GM10248 (cell line): ENCODE data around the gene TOP2B.

Experiments
- CTCF ChIA-PET: fragments of 300-600 bp; sonication (Branson Sonifier 250); formaldehyde crosslinking; extraction: SDS; loops from one replicate; lab custom pipeline; 2021; ENCODE audit warnings: antibody characterized with exemption; lab: Yijun Ruan, JAX
- POLR2A ChIA-PET: fragments of 350-650 bp; sonication (Branson Sonifier 250); formaldehyde crosslinking; extraction: SDS; loops from one replicate; lab custom pipeline; 2020; ENCODE audit warnings: antibody characterized with exemption; lab: Yijun Ruan, JAX
- DNase-seq: peaks from one replicate; pipeline ENCODE4 v3.0.0; 2012; ENCODE audit errors: extremely low spot score
- TF ChIP-seq, protein P1 (sequence below): IDR thresholded peaks from 2 replicates; pipeline ENCODE4 v1.5.1; 2012; ENCODE audit warnings: mild to moderate bottlenecking, low read depth; ENCODE audit errors: extremely low read depth, missing control alignments, control extremely low read depth

Gene TOP2B, protein sequence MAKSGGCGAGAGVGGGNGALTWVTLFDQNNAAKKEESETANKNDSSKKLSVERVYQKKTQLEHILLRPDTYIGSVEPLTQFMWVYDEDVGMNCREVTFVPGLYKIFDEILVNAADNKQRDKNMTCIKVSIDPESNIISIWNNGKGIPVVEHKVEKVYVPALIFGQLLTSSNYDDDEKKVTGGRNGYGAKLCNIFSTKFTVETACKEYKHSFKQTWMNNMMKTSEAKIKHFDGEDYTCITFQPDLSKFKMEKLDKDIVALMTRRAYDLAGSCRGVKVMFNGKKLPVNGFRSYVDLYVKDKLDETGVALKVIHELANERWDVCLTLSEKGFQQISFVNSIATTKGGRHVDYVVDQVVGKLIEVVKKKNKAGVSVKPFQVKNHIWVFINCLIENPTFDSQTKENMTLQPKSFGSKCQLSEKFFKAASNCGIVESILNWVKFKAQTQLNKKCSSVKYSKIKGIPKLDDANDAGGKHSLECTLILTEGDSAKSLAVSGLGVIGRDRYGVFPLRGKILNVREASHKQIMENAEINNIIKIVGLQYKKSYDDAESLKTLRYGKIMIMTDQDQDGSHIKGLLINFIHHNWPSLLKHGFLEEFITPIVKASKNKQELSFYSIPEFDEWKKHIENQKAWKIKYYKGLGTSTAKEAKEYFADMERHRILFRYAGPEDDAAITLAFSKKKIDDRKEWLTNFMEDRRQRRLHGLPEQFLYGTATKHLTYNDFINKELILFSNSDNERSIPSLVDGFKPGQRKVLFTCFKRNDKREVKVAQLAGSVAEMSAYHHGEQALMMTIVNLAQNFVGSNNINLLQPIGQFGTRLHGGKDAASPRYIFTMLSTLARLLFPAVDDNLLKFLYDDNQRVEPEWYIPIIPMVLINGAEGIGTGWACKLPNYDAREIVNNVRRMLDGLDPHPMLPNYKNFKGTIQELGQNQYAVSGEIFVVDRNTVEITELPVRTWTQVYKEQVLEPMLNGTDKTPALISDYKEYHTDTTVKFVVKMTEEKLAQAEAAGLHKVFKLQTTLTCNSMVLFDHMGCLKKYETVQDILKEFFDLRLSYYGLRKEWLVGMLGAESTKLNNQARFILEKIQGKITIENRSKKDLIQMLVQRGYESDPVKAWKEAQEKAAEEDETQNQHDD (N-terminal part only)

DNA sequence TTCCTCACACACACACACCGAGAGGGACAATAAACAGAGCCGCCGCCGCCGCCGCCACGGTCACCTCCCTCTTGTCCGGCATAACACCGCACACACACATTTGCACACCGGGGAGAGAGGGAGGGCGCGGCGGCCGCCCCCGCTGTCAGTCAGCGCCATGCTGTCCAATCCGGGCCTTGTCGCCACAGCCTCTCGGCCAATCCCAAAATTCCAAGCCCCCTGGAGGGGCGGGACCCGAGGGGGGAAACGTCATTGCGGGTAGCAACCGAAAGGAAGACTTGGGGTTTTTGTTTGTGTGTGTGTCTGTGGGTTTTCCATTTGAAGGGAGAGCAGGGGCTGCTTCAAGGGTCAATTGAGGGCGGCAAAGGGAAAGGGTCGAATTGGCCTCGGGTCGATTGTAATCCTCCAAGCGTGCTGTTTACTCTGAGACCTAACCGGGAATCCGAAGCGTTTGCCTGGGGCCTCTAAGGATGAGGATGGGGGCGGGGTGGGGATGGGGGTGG is at the start of gene TOP2B:
Gene TOP2B, minus strand, starts transcription at position 96 of the 503 bp plus-strand sequence. CDS start 610 bp downstream, outside the sequence.
- TF ChIP-seq, protein P1, sequence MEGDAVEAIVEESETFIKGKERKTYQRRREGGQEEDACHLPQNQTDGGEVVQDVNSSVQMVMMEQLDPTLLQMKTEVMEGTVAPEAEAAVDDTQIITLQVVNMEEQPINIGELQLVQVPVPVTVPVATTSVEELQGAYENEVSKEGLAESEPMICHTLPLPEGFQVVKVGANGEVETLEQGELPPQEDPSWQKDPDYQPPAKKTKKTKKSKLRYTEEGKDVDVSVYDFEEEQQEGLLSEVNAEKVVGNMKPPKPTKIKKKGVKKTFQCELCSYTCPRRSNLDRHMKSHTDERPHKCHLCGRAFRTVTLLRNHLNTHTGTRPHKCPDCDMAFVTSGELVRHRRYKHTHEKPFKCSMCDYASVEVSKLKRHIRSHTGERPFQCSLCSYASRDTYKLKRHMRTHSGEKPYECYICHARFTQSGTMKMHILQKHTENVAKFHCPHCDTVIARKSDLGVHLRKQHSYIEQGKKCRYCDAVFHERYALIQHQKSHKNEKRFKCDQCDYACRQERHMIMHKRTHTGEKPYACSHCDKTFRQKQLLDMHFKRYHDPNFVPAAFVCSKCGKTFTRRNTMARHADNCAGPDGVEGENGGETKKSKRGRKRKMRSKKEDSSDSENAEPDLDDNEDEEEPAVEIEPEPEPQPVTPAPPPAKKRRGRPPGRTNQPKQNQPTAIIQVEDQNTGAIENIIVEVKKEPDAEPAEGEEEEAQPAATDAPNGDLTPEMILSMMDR, result no peak
- ChIA-PET POLR2A (interaction anchor here (1.0 kb wide), 1 partner anchor 119 kb away, joined by 3 read pairs; the partner anchor contains the start of gene NGLY1), CTCF (interaction anchor here (1.1 to 4.1 kb wide), 5 partner anchors 12 to 30 kb away, joined by 4 to 21 read pairs (median 7); no protein-coding TSS in a partner anchor)
- peak; percentile 96 for DNase-seq

DNA sequence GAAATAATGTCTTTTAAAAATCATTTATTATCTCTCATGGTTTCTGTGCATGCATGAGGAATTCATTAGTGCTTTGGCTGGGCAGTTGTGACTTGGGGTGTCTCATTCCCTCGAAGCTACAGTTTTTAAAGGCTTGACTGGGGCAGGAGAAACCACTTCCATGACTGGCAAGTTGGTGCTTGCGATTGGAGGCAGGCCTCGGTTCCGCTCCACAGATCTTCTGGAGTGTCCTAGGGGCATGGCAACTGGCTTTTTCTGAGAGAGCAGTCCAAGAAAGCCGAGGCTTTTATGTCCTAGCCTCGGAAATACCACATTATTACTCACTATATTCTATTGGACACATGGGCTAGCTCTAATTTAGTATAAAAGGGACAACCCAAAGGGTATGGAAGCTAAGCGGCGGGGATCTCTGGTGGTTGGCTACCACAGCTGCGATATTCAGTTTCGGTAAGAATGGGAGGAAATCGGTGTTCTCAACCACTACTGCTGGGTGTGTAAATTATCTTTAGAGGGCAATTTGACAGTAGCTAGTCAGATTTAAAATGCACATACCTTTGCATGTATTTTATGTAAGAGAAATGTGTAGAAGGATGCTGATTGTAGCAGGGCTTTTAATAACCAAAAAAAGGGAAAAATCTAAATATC is 48.8 kb upstream of the TOP2B start:
- DNase-seq, result no peak
- CTCF ChIA-PET, result interaction anchor here (0.7 kb wide), 1 partner anchor 13 kb away, joined by 3 read pairs; no protein-coding TSS in a partner anchor
- POLR2A ChIA-PET, result no interaction called here
- TF ChIP-seq, protein P1, result no peak

DNA sequence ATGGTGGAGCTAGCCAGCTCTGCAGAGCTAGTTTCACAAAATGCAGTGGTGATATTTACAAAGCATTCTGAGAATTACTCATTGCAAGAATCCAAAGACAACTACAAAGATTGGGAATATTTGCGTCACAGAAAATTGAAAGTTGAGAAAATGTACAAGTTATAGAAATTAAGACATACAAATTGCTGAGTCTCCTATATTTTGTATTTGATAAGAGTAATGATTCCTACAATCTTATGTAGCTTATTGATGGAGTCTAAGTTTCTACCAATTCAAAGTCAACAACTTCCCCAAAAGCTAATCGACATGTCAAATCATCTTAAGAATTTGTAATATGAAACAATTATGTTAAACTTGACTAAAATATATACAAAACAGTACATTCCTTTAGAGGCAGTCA is 46.4 kb upstream of the TOP2B start:
- TF ChIP-seq, protein P1, result no peak
- CTCF ChIA-PET, result interaction anchor here (1.1 to 1.8 kb wide), 4 partner anchors 11 to 142 kb away, joined by 3 to 8 read pairs (median 4); no protein-coding TSS in a partner anchor
- DNase-seq, result no peak
- POLR2A ChIA-PET, result no interaction called here

DNA sequence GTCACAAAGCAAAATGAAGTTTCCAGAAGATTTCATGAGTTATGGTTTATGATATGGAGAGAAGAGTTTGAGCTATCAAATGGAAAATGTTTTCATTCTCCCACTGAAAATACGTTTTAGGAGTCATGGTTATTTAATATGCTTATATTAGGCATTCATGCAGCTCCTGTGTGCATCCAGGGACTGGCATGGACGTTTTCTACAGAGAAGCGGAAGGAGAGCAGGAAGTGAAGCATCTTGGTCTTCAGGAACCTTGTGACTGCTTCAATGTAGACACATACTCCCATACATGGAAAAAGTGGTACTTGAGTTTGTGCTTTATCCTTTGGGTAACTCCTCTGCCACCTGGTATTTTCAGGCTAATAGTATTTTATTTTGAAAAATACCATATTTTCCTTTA is 43.3 kb upstream of the TOP2B start:
- no peak for DNase-seq
- TF ChIP-seq, protein P1, result no peak
- POLR2A ChIA-PET, result no interaction called here
- CTCF ChIA-PET, result interaction anchor here (1.4 kb wide), 1 partner anchor 15 kb away, joined by 4 read pairs; no protein-coding TSS in a partner anchor

DNA sequence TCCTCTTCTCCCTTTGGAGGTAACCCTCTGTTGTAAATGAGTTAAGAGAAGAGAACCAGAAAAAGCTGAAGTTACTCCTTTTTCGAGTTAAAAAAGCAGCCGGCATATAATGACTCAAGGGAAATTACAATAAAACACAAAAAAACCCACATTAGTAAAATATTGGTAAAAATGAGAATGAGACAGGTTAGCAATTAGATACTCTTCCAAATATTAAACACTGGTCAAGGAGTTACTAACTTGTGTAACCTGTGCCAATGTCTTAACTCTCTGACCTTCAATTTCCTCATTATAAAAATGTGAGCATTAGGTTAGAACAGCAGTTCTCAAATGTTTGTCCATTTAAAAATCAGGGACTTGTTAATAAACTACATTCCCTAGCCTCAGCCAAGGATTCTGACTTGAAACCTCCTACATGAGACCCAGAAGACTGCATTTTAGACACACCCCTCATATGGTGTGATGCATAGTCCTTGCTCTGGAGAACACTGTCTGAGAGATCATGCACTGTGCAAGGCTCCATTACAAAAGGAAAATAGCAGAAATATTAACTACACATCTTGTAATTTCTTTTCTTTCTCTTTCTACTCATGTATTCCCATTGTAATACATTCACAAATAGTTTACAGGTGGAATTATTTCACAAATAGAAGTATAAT is 42.7 kb upstream of the TOP2B start:
- DNase-seq, result no peak
- ChIA-PET CTCF (interaction anchor here (1.4 kb wide), 2 partner anchors 12 to 14 kb away, joined by 4 to 5 read pairs; no protein-coding TSS in a partner anchor), POLR2A (no interaction called here)
- TF ChIP-seq, protein P1, result no peak
